WTC11 (cell line): ENCODE results near the gene CHADL. TPM values are rescaled to one million over a fixed set of nuclear protein-coding genes. Genes with fewer than 3 reads are reported as not detected.

Source experiments
- ATAC-seq: fragments of 200-7000 bp; cut with Tn5 transposase; 2 replicates; pipeline ENCODE4 v1.10.0; 2021; ENCODE audit warnings: mild to moderate bottlenecking, moderate library complexity
- CTCF ChIA-PET: fragments of 300-600 bp; sonication (Branson Sonifier 250); formaldehyde crosslinking; loops from one replicate; lab custom pipeline; 2021; ENCODE audit warnings: antibody characterized with exemption; lab: Charles Lee
- POLR2A ChIA-PET: fragments of 350-600 bp; sonication (Branson Sonifier 250); formaldehyde crosslinking; loops from one replicate; lab custom pipeline; 2021; ENCODE audit warnings: antibody characterized with exemption; lab: Charles Lee
- DNase-seq: peaks from one replicate; pipeline ENCODE4 v3.0.0; 2021; ENCODE audit warnings: low spot score
- H3K27ac Mint-ChIP-seq: 2 replicates; pipeline ENCODE4 v1.8.0; 2021; ENCODE audit warnings: mixed read lengths
- H3K27me3 Mint-ChIP-seq: 2 replicates; pipeline ENCODE4 v1.8.0; 2021; ENCODE audit warnings: low read depth, mild to moderate bottlenecking, moderate library complexity, mixed read lengths
- H3K36me3 Mint-ChIP-seq: 2 replicates; pipeline ENCODE4 v1.8.0; 2021; ENCODE audit warnings: mixed read lengths
- H3K4me1 Mint-ChIP-seq: 2 replicates; pipeline ENCODE4 v1.8.0; 2022; ENCODE audit warnings: mixed read lengths
- H3K4me3 Mint-ChIP-seq: 2 replicates; pipeline ENCODE4 v1.8.0; 2021; ENCODE audit warnings: mild to moderate bottlenecking, moderate library complexity, mixed read lengths
- H3K9me3 Mint-ChIP-seq: 2 replicates; pipeline ENCODE4 v1.8.0; 2021; ENCODE audit warnings: mixed read lengths
- CREB1 ChIP-seq: sonication (generic); formaldehyde crosslinking; IDR thresholded peaks from 2 replicates; pipeline ENCODE4 v1.8.0; 2023; ENCODE audit warnings: mild to moderate bottlenecking, missing genetic modification reagents
- GABPB1 ChIP-seq: sonication (generic); formaldehyde crosslinking; IDR thresholded peaks from 2 replicates; pipeline ENCODE4 v1.8.1; 2023; ENCODE audit warnings: mild to moderate bottlenecking, missing genetic modification reagents
- GTF2I ChIP-seq: fragments of 250-450 bp; sonication (Bioruptor Pico); conservative IDR thresholded peaks from 2 replicates; pipeline ENCODE4 v1.4.0; 2021; ENCODE audit warnings: mild to moderate bottlenecking
- JUN ChIP-seq: sonication (generic); formaldehyde crosslinking; IDR thresholded peaks from 2 replicates; pipeline ENCODE4 v1.8.0; 2023; ENCODE audit warnings: mild to moderate bottlenecking, missing genetic modification reagents
- KAT7 ChIP-seq: sonication (generic); formaldehyde crosslinking; IDR thresholded peaks from 2 replicates; pipeline ENCODE4 v1.8.1; 2023; ENCODE audit warnings: missing genetic modification reagents, mild to moderate bottlenecking, borderline replicate concordance
- MYBL2 ChIP-seq: sonication (generic); formaldehyde crosslinking; IDR thresholded peaks from 2 replicates; pipeline ENCODE4 v1.8.1; 2023; ENCODE audit warnings: mild to moderate bottlenecking, moderate library complexity, missing genetic modification reagents
- NFYB ChIP-seq: sonication (generic); formaldehyde crosslinking; conservative IDR thresholded peaks from 2 replicates; pipeline ENCODE4 v1.8.0; 2022; ENCODE audit warnings: low read depth, missing genetic modification reagents
- NR2C2 ChIP-seq: sonication (generic); formaldehyde crosslinking; IDR thresholded peaks from 2 replicates; pipeline ENCODE4 v1.8.0; 2022; ENCODE audit warnings: mild to moderate bottlenecking, missing genetic modification reagents
- RORB ChIP-seq: fragments of 250-450 bp; sonication (Bioruptor Pico); IDR thresholded peaks from 2 replicates; pipeline ENCODE4 v1.9.0; 2021; ENCODE audit warnings: mild to moderate bottlenecking
- TP53 ChIP-seq: sonication (generic); formaldehyde crosslinking; IDR thresholded peaks from 2 replicates; pipeline ENCODE4 v1.8.1; 2023; ENCODE audit warnings: mild to moderate bottlenecking, missing genetic modification reagents
- ZBTB21 ChIP-seq: sonication (generic); formaldehyde crosslinking; IDR thresholded peaks from 2 replicates; pipeline ENCODE4 v1.8.1; 2023; ENCODE audit warnings: mild to moderate bottlenecking, missing genetic modification reagents, borderline replicate concordance
- ZNF219 ChIP-seq: sonication (generic); formaldehyde crosslinking; IDR thresholded peaks from 2 replicates; pipeline ENCODE4 v1.8.0; 2023; ENCODE audit warnings: missing genetic modification reagents, mild to moderate bottlenecking, borderline replicate concordance
- ZNF232 ChIP-seq: sonication (generic); formaldehyde crosslinking; IDR thresholded peaks from 2 replicates; pipeline ENCODE4 v1.8.0; 2022; ENCODE audit warnings: mild to moderate bottlenecking, missing genetic modification reagents
- ZNF423 ChIP-seq: fragments of 250-450 bp; sonication (Bioruptor Pico); IDR thresholded peaks from 2 replicates; pipeline ENCODE4 v2.1.2; 2022; ENCODE audit warnings: mild to moderate bottlenecking, moderate library complexity
- ZNF671 ChIP-seq: fragments of 250-450 bp; sonication (Bioruptor Pico); IDR thresholded peaks from 2 replicates; pipeline ENCODE4 v1.8.0; 2021; ENCODE audit warnings: mild to moderate bottlenecking
- total RNA-seq: library from RNA; stranded (reverse); gene quantifications from 3 replicates; pipeline ENCODE4 v1.2.3, GENCODE V29; 2021
- TF ChIP-seq, protein P1 (sequence below): fragments of 250-450 bp; sonication (Bioruptor Pico); IDR thresholded peaks from 2 replicates; pipeline ENCODE4 v2.1.2; 2022; ENCODE audit warnings: mild to moderate bottlenecking, moderate library complexity
- TF ChIP-seq, protein P2 (sequence below): sonication (generic); formaldehyde crosslinking; IDR thresholded peaks from 2 replicates; pipeline ENCODE4 v1.8.1; 2022; ENCODE audit warnings: low read depth, mild to moderate bottlenecking, moderate library complexity, missing genetic modification reagents, borderline replicate concordance
- TF ChIP-seq, protein P3 (sequence below): sonication (generic); formaldehyde crosslinking; IDR thresholded peaks from 2 replicates; pipeline ENCODE4 v1.8.1; 2022; ENCODE audit warnings: missing genetic modification reagents, borderline replicate concordance
- TF ChIP-seq, protein P4 (sequence below): sonication (generic); formaldehyde crosslinking; IDR thresholded peaks from 2 replicates; pipeline ENCODE4 v1.8.1; 2023; ENCODE audit warnings: mild to moderate bottlenecking, missing genetic modification reagents, moderate library complexity
- TF ChIP-seq, protein P5 (sequence below): sonication (generic); formaldehyde crosslinking; IDR thresholded peaks from 2 replicates; pipeline ENCODE4 v1.8.0; 2022; ENCODE audit warnings: mild to moderate bottlenecking, missing genetic modification reagents
- TF ChIP-seq, protein P6 (sequence below): sonication (generic); formaldehyde crosslinking; IDR thresholded peaks from 2 replicates; pipeline ENCODE4 v1.8.0; 2023; ENCODE audit warnings: missing genetic modification reagents, mild to moderate bottlenecking, borderline replicate concordance
- TF ChIP-seq, protein P7 (sequence below): sonication (generic); formaldehyde crosslinking; IDR thresholded peaks from 2 replicates; pipeline ENCODE4 v1.8.1; 2023; ENCODE audit warnings: mild to moderate bottlenecking, missing genetic modification reagents

The CHADL gene
- total RNA-seq, 1 experiment from 2014 or later, result 1.2 TPM

DNA sequence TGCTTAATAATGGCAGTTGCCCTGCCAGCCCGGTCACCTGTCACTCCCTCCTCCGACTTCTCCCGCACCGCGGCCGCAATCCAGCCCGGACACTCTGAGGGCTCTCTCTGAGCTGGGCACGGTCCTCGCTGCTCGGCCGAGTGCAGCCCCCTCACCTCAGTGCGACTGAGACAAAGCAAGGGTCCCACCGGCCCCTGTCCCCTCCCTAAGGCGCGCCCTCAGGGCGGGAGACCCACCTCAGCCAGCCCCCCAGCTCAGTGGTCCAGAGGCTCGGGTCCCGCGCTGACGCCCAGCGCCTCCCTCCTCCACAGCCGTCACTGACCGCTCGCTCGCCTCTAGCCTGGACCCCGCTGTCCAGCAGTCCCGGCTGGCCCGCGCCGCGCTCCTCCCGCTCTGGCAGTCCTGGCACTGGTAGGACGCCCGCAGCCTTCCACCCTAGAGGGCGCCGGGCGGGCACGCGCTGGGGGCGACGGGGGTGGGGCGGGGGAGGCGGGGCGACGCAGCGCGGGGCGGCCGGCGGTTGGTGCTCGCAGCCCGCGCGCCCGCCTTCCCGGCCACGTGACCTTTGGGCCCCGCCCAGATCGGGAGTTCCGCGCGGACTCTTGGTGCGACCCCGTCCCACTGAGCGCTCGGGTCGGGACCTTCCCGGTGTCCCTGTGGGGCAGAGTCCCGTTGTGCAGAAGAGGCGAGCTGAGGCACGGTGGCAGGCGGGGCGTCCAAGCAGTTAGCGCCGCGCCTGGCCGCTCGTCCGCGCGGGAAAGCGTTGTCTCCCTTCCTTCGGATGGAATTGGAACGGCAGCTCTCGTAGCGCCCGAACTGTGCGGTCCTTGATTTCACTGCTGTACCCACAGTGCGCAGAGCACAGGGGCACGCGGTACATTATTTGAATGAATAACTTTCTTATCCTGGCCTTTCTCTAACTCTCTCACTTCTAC is 43.4 kb downstream of the CHADL start (continued):
- no peak for TF ChIP-seq NR2C2 (CRISPR knock-in tag)
- TF ChIP-seq, all 79 proteins: peak for 13

DNA sequence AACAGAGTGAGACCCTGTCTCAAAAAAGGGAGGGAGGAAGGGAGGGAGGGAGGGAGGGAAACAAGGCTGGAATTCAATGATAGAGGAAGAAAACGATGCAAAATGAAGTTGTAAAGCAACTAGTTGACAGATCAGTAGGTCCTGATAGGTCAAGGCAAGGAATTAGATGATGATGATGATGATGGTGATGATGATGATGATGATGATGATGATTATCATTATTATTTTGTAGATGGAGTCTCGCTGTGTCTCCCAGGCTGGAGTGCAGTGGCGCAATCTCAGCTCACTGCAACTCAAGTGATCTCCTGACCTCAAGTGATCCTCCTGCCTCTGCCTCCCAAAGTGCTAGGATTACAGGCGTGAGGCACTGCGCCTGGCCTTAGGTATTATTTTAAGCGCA is 46.9 kb downstream of the CHADL start:
- TF ChIP-seq, protein P1, sequence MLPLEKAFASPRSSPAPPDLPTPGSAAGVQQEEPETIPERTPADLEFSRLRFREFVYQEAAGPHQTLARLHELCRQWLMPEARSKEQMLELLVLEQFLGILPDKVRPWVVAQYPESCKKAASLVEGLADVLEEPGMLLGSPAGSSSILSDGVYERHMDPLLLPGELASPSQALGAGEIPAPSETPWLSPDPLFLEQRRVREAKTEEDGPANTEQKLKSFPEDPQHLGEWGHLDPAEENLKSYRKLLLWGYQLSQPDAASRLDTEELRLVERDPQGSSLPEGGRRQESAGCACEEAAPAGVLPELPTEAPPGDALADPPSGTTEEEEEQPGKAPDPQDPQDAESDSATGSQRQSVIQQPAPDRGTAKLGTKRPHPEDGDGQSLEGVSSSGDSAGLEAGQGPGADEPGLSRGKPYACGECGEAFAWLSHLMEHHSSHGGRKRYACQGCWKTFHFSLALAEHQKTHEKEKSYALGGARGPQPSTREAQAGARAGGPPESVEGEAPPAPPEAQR (CRISPR knock-in tag), result no peak
- no peak for TF ChIP-seq ZNF423 (CRISPR knock-in tag)
- TF ChIP-seq, protein P2, sequence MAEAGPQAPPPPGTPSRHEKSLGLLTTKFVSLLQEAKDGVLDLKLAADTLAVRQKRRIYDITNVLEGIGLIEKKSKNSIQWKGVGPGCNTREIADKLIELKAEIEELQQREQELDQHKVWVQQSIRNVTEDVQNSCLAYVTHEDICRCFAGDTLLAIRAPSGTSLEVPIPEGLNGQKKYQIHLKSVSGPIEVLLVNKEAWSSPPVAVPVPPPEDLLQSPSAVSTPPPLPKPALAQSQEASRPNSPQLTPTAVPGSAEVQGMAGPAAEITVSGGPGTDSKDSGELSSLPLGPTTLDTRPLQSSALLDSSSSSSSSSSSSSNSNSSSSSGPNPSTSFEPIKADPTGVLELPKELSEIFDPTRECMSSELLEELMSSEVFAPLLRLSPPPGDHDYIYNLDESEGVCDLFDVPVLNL, result no peak
- TF ChIP-seq, protein P3, sequence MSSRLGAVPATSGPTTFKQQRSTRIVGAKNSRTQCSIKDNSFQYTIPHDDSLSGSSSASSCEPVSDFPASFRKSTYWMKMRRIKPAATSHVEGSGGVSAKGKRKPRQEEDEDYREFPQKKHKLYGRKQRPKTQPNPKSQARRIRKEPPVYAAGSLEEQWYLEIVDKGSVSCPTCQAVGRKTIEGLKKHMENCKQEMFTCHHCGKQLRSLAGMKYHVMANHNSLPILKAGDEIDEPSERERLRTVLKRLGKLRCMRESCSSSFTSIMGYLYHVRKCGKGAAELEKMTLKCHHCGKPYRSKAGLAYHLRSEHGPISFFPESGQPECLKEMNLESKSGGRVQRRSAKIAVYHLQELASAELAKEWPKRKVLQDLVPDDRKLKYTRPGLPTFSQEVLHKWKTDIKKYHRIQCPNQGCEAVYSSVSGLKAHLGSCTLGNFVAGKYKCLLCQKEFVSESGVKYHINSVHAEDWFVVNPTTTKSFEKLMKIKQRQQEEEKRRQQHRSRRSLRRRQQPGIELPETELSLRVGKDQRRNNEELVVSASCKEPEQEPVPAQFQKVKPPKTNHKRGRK (CRISPR knock-in tag), result no peak
- TF ChIP-seq CREB1 (CRISPR knock-in tag), result no peak
- TF ChIP-seq KAT7 (CRISPR knock-in tag), result no peak
- no peak for TF ChIP-seq ZNF232 (CRISPR knock-in tag)
- no peak for TF ChIP-seq GABPB1 (CRISPR knock-in tag)
- no peak for TF ChIP-seq MYBL2 (CRISPR knock-in tag)
- TF ChIP-seq JUN (CRISPR knock-in tag), result no peak
- TF ChIP-seq ZBTB21 (CRISPR knock-in tag), result no peak
- no peak for DNase-seq
- no peaks in the 10 kb centered on the region for H3K36me3 Mint-ChIP-seq
- ChIA-PET CTCF (interaction anchor here (1.0 kb wide), 1 partner anchor 44 kb away, joined by 6 read pairs; no protein-coding TSS in a partner anchor), POLR2A (no interaction called here)
- no peak for ATAC-seq
- H3K27me3 Mint-ChIP-seq, result peaks cover 36% of the 10 kb centered on the region
- peaks cover 9% of the 10 kb centered on the region for H3K4me1 Mint-ChIP-seq
- no peak overlapping the region for H3K4me3 Mint-ChIP-seq
- no peak overlapping the region for H3K27ac Mint-ChIP-seq
- no peaks in the 10 kb centered on the region for H3K9me3 Mint-ChIP-seq

DNA sequence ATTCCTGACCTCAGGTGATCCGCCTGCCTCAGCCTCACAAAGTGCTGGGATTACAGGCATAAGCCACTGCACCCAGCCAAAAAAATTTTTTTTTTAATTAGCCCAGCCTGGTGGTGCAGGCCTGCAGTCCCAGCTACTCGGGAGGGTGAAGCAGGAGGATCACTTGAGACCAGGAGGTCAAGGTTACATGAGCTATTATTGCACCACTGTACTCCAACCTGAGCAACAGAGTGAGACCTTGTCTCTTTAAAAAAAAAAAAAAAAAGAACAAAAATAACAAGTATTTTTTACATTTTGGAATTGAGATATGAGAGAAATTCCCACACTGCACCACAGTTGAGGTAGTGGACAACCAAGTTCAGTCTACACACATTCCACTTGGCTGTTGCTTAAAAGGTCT is 49.3 kb downstream of the CHADL start:
- H3K4me1 Mint-ChIP-seq, result peaks cover 1% of the 10 kb centered on the region
- no peak overlapping the region for H3K4me3 Mint-ChIP-seq
- no peaks in the 10 kb centered on the region for H3K9me3 Mint-ChIP-seq
- ATAC-seq (no peak), DNase-seq (no peak)
- H3K27ac Mint-ChIP-seq, result no peak overlapping the region
- ChIA-PET POLR2A (no interaction called here), CTCF (interaction anchor here (0.6 to 2.8 kb wide), 4 partner anchors 9 to 269 kb away, joined by 4 to 13 read pairs (median 6); no protein-coding TSS in a partner anchor)
- H3K27me3 Mint-ChIP-seq, result peaks cover 15% of the 10 kb centered on the region
- H3K36me3 Mint-ChIP-seq, result no peaks in the 10 kb centered on the region
- TF ChIP-seq, protein P4, sequence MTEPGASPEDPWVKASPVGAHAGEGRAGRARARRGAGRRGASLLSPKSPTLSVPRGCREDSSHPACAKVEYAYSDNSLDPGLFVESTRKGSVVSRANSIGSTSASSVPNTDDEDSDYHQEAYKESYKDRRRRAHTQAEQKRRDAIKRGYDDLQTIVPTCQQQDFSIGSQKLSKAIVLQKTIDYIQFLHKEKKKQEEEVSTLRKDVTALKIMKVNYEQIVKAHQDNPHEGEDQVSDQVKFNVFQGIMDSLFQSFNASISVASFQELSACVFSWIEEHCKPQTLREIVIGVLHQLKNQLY (CRISPR knock-in tag), result no peak
- TF ChIP-seq, protein P5, sequence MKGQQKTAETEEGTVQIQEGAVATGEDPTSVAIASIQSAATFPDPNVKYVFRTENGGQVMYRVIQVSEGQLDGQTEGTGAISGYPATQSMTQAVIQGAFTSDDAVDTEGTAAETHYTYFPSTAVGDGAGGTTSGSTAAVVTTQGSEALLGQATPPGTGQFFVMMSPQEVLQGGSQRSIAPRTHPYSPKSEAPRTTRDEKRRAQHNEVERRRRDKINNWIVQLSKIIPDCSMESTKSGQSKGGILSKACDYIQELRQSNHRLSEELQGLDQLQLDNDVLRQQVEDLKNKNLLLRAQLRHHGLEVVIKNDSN (CRISPR knock-in tag), result no peak
- TF ChIP-seq TP53 (CRISPR knock-in tag) (no peak), ZNF671 (CRISPR knock-in tag) (no peak), GTF2I (CRISPR knock-in tag) (no peak), ZNF232 (CRISPR knock-in tag) (no peak), RORB (CRISPR knock-in tag) (no peak), NFYB (CRISPR knock-in tag) (no peak), ZNF219 (CRISPR knock-in tag) (no peak)
- TF ChIP-seq, protein P6, sequence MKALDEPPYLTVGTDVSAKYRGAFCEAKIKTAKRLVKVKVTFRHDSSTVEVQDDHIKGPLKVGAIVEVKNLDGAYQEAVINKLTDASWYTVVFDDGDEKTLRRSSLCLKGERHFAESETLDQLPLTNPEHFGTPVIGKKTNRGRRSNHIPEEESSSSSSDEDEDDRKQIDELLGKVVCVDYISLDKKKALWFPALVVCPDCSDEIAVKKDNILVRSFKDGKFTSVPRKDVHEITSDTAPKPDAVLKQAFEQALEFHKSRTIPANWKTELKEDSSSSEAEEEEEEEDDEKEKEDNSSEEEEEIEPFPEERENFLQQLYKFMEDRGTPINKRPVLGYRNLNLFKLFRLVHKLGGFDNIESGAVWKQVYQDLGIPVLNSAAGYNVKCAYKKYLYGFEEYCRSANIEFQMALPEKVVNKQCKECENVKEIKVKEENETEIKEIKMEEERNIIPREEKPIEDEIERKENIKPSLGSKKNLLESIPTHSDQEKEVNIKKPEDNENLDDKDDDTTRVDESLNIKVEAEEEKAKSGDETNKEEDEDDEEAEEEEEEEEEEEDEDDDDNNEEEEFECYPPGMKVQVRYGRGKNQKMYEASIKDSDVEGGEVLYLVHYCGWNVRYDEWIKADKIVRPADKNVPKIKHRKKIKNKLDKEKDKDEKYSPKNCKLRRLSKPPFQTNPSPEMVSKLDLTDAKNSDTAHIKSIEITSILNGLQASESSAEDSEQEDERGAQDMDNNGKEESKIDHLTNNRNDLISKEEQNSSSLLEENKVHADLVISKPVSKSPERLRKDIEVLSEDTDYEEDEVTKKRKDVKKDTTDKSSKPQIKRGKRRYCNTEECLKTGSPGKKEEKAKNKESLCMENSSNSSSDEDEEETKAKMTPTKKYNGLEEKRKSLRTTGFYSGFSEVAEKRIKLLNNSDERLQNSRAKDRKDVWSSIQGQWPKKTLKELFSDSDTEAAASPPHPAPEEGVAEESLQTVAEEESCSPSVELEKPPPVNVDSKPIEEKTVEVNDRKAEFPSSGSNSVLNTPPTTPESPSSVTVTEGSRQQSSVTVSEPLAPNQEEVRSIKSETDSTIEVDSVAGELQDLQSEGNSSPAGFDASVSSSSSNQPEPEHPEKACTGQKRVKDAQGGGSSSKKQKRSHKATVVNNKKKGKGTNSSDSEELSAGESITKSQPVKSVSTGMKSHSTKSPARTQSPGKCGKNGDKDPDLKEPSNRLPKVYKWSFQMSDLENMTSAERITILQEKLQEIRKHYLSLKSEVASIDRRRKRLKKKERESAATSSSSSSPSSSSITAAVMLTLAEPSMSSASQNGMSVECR (CRISPR knock-in tag), result no peak
- TF ChIP-seq, protein P7, sequence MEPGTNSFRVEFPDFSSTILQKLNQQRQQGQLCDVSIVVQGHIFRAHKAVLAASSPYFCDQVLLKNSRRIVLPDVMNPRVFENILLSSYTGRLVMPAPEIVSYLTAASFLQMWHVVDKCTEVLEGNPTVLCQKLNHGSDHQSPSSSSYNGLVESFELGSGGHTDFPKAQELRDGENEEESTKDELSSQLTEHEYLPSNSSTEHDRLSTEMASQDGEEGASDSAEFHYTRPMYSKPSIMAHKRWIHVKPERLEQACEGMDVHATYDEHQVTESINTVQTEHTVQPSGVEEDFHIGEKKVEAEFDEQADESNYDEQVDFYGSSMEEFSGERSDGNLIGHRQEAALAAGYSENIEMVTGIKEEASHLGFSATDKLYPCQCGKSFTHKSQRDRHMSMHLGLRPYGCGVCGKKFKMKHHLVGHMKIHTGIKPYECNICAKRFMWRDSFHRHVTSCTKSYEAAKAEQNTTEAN (CRISPR knock-in tag), result no peak
